CD14-positive monocyte (primary cell): Measurements from ENCODE around the gene FOXQ1. TPM values are rescaled to one million over a fixed set of nuclear protein-coding genes. Genes with fewer than 3 reads are reported as not detected.
A peak's percentile ranks its signal among the peaks of the same experiment; 100 is the strongest.

Source experiments
- DNase-seq, 3 donors: peaks; one replicate each; pipeline ENCODE4 v3.0.0-alpha.2; 2011 to 2022
- H2AFZ ChIP-seq: 2 replicates; pipeline ENCODE4 v1.6.0; 2012; ENCODE audit warnings: mild to moderate bottlenecking, low read depth, low read length, inconsistent platforms; ENCODE audit not compliant: insufficient read depth, poor library complexity, severe bottlenecking
- H3K27ac ChIP-seq, 2 donors: 1 replicate in 1 of 2; 2 replicates in 1 of 2; pipeline ENCODE4 v1.5.1; 2012 to 2013; ENCODE audit warnings: low read length in 2 of 2, control low read depth in 1 of 2, inconsistent platforms in 1 of 2, low read depth in 1 of 2, mild to moderate bottlenecking in 1 of 2
- H3K27me3 ChIP-seq, 2 donors: one replicate each; pipeline versions ENCODE4 v1.6.0 to v1.6.1; 2011 to 2013; ENCODE audit warnings: low read length in 2 of 2; ENCODE audit not compliant: control insufficient read depth in 2 of 2, insufficient read depth in 2 of 2
- H3K36me3 ChIP-seq, 2 donors: replicated peaks in 1 of 2; 1 replicate in 1 of 2; 2 replicates in 1 of 2; pipeline versions ENCODE4 v1.5.1 to v1.6.1; 2012 to 2013; ENCODE audit warnings: low read length in 2 of 2, control low read depth in 1 of 2, inconsistent platforms in 1 of 2, mild to moderate bottlenecking in 1 of 2; ENCODE audit not compliant: insufficient read depth in 2 of 2, control insufficient read depth in 1 of 2
- H3K4me1 ChIP-seq, 2 donors: 1 replicate in 1 of 2; 2 replicates in 1 of 2; pipeline versions ENCODE4 v1.5.1 to v1.6.1; 2012 to 2013; ENCODE audit warnings: low read length in 2 of 2, control low read depth in 1 of 2, inconsistent platforms in 1 of 2, mild to moderate bottlenecking in 1 of 2, moderate library complexity in 1 of 2; ENCODE audit not compliant: insufficient read depth in 2 of 2, control insufficient read depth in 1 of 2
- H3K4me2 ChIP-seq: replicated peaks from 2 replicates; pipeline ENCODE3; 2012; ENCODE audit warnings: low read length, moderate library complexity, mild to moderate bottlenecking; ENCODE audit not compliant: poor library complexity, severe bottlenecking; ENCODE audit errors: extremely low read depth
- H3K4me3 ChIP-seq, 3 experiments: fragments of 200-600 bp in 1 of 3; sonication (generic) in 1 of 3; replicated peaks in 1 of 3; 1 replicate in 2 of 3; 2 replicates in 1 of 3; pipeline ENCODE4 v1.5.1; 2011 to 2013; ENCODE audit warnings: low read length in 3 of 3, mild to moderate bottlenecking in 3 of 3, control low read depth in 2 of 3, low read depth in 2 of 3, inconsistent platforms in 1 of 3, moderate library complexity in 1 of 3
- H3K79me2 ChIP-seq: 2 replicates; pipeline ENCODE4 v1.6.0; 2012; ENCODE audit warnings: mild to moderate bottlenecking, control low read depth, inconsistent platforms, low read length, moderate library complexity; ENCODE audit not compliant: insufficient read depth
- H3K9ac ChIP-seq: 2 replicates; pipeline ENCODE4 v1.6.0; 2017; ENCODE audit warnings: low read length, mild to moderate bottlenecking; ENCODE audit not compliant: insufficient read depth, poor library complexity, severe bottlenecking
- H3K9me3 ChIP-seq, 2 donors: replicated peaks in 1 of 2; 1 replicate in 1 of 2; 2 replicates in 1 of 2; pipeline versions ENCODE4 v1.5.1 to v1.6.1; 2012 to 2013; ENCODE audit warnings: low read length in 2 of 2, control low read depth in 1 of 2; ENCODE audit not compliant: control insufficient read depth in 1 of 2, insufficient read depth in 1 of 2
- H4K20me1 ChIP-seq: 2 replicates; pipeline ENCODE4 v1.6.0; 2012; ENCODE audit warnings: mild to moderate bottlenecking, low read length, control low read depth, moderate library complexity; ENCODE audit not compliant: insufficient read depth
- H3K27ac Mint-ChIP-seq, 7 donors: one replicate each; pipeline ENCODE4 v1.8.0; 2020; ENCODE audit warnings: mild to moderate bottlenecking in 7 of 7, mixed read lengths in 7 of 7, moderate library complexity in 6 of 7, inconsistent platforms in 2 of 7
- H3K27me3 Mint-ChIP-seq, 3 donors: one replicate each; pipeline ENCODE4 v1.8.0; 2021 to 2022; ENCODE audit warnings: low read depth in 3 of 3, mild to moderate bottlenecking in 3 of 3, mixed read lengths in 3 of 3, moderate library complexity in 3 of 3, inconsistent platforms in 1 of 3
- H3K36me3 Mint-ChIP-seq, 2 donors: one replicate each; pipeline ENCODE4 v1.8.0; 2020; ENCODE audit warnings: mixed read lengths in 2 of 2, inconsistent platforms in 1 of 2, mild to moderate bottlenecking in 1 of 2
- H3K4me1 Mint-ChIP-seq: one replicate; pipeline ENCODE4 v1.8.0; 2020; ENCODE audit warnings: mild to moderate bottlenecking, mixed read lengths
- H3K4me3 Mint-ChIP-seq, 2 donors: one replicate each; pipeline ENCODE4 v1.8.0; 2020; ENCODE audit warnings: mild to moderate bottlenecking in 2 of 2, mixed read lengths in 2 of 2, moderate library complexity in 1 of 2
- H3K9me3 Mint-ChIP-seq, 7 donors: one replicate each; pipeline ENCODE4 v1.8.0; 2020 to 2022; ENCODE audit warnings: mixed read lengths in 7 of 7, mild to moderate bottlenecking in 6 of 7, moderate library complexity in 6 of 7, inconsistent platforms in 2 of 7
- WGBS: methylation state at CpG from one replicate; pipeline ENCODE4 v1.1.5; 2013; ENCODE audit warnings: missing lambda C conversion rate; ENCODE audit not compliant: insufficient coverage; 5-methylcytosine and 5-hydroxymethylcytosine counted together
- intact Hi-C, 2 donors: fragments of 100-400 bp; cut with micrococcal nuclease; formaldehyde crosslinking; loops; one replicate each; pipeline versions ENCODE4 v1.15.0 to v1.15.1; 2023
- polyA plus RNA-seq, 3 donors: library from polyadenylated mRNA; depleted of rRNA in 1 of 3; unstranded in 2 of 3; stranded (reverse) in 1 of 3; fragments of 300-500 nt in 2 of 3; fragments of >200 nt in 1 of 3; fragmentation: Illumina TruSeq in 2 of 3; gene quantifications; 1 replicate in 2 of 3; 2 replicates in 1 of 3; pipeline ENCODE4 v1.2.3, GENCODE V29; 2012 to 2021
- TF ChIP-seq, protein P1 (sequence below): fragments of 200-600 bp; IDR thresholded peaks from one replicate; pipeline ENCODE4 v1.8.0; 2022; ENCODE audit warnings: antibody characterized with exemption, mild to moderate bottlenecking

The FOXQ1 gene
- polyA plus RNA-seq, 3 donors = 0.11 TPM; not detected in 2

DNA sequence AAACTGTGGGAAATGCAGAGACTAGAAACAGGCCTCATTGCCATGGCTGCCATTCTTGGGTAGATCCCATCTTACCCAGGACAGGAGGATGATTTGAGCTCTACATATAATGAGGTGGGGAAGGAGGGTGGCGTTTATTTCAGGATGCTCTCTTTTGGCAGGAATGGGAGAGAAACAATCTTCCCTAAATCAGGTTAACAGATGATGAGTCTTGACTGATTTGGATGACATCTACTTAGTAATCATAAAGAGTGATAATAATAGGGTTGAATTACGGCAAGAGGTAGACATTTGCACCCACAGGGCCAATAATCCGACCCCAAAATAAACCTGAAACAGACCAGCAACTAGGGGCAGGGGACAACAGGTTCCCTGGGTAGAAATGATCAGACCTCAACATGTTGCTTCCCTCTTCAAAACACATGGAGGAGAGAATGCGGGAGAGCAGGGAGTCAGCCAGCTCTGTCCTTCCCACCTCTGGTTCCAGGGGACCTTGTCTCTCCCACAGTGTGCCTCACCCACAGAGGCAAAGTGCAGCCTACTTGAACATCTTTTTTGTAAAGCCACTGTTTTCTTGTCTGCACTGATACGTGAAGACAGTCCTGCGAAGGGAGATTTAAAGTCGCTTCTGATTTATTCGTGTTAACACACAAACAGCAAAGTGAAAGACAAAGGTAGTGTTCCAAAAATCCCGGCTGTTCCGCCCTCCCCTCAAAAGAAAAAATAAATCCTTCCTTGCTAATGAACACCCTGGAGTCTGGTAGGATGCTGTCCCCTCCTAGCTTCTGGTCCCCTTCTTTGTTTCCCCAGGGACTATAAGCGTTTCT, 3.9 kb downstream of the FOXQ1 start:
- Mint-ChIP-seq H3K36me3 (peaks cover 5 to 16% of the 10 kb centered on the region in 2 donors), H3K9me3 (peaks cover 8 to 32% (median 22%) of the 10 kb centered on the region in 7 donors), H3K4me3 (peak overlapping the region; percentile 62 to 87), H3K27ac (no peak overlapping the region), H3K27me3 (peaks cover 50 to 67% (median 57%) of the 10 kb centered on the region in 3 donors), H3K4me1 (peaks cover 22% of the 10 kb centered on the region)
- intact Hi-C loops = loop anchor here in 1 of 2 donors (10.0 kb wide), 1 partner anchor 51 kb away; no protein-coding TSS in a partner anchor
- no peaks in the 10 kb centered on the region for H3K36me3 ChIP-seq
- H3K4me3 ChIP-seq = peak overlapping the region in 1 of 3 experiments; percentile 71
- H3K4me1 ChIP-seq = peaks cover 24 to 40% of the 10 kb centered on the region in 2 donors
- H3K79me2 ChIP-seq = no peaks in the 10 kb centered on the region
- no peak overlapping the region for H2AFZ ChIP-seq
- TF ChIP-seq, protein P1, sequence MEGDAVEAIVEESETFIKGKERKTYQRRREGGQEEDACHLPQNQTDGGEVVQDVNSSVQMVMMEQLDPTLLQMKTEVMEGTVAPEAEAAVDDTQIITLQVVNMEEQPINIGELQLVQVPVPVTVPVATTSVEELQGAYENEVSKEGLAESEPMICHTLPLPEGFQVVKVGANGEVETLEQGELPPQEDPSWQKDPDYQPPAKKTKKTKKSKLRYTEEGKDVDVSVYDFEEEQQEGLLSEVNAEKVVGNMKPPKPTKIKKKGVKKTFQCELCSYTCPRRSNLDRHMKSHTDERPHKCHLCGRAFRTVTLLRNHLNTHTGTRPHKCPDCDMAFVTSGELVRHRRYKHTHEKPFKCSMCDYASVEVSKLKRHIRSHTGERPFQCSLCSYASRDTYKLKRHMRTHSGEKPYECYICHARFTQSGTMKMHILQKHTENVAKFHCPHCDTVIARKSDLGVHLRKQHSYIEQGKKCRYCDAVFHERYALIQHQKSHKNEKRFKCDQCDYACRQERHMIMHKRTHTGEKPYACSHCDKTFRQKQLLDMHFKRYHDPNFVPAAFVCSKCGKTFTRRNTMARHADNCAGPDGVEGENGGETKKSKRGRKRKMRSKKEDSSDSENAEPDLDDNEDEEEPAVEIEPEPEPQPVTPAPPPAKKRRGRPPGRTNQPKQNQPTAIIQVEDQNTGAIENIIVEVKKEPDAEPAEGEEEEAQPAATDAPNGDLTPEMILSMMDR = no peak
- no peaks in the 10 kb centered on the region for H4K20me1 ChIP-seq
- DNase-seq = no peak
- WGBS = 14% methylated on average over 4 of the region's 11 CpGs
- peaks cover 41 to 52% of the 10 kb centered on the region in 2 donors for H3K27me3 ChIP-seq
- peaks cover 10 to 15% of the 10 kb centered on the region in 2 donors for H3K9me3 ChIP-seq
- H3K4me2 ChIP-seq = peak overlapping the region; percentile 75
- no peak overlapping the region for H3K9ac ChIP-seq
- no peak overlapping the region for H3K27ac ChIP-seq

DNA sequence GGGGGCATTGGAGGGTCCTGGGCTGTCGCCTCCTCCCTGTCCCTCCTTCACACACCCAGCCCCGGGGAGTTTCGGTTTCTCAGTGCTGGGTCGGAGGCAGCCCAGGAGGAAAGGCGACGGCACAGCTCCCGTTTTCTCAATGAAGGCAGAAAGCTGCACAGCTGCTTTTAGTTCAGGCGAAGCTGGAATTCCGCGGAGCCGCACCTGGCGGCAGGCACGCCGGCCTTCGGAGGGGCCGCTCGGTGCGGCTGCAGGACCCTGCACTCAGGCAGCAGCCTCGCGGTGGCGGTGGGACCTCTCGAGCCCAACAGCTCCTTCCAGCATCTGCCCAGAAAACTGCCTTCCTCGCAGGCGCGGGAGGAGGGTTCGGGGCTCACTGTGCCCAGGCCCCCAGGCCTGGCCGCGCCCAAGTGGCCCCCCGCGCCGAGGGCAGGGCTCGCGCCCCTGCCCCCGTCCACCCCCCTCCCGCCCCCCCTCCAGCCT, 4.6 kb downstream of the FOXQ1 start:
- Histone ChIP-seq H3K36me3 (no peaks in the 10 kb centered on the region), H3K27me3 (peaks cover 34 to 44% of the 10 kb centered on the region in 2 donors), H3K4me1 (peaks cover 17 to 32% of the 10 kb centered on the region in 2 donors), H2AFZ (peak overlapping the region; percentile 70), H3K4me3 (peak overlapping the region; percentile 21 to 71 (median 34)), H3K9me3 (peaks cover 10 to 15% of the 10 kb centered on the region in 2 donors), H3K79me2 (no peaks in the 10 kb centered on the region), H3K27ac (no peak overlapping the region), H3K4me2 (peak overlapping the region; percentile 75), H4K20me1 (no peaks in the 10 kb centered on the region), H3K9ac (no peak overlapping the region)
- Mint-ChIP-seq H3K36me3 (peaks cover 5 to 14% of the 10 kb centered on the region in 2 donors), H3K4me1 (peaks cover 15% of the 10 kb centered on the region), H3K4me3 (peak overlapping the region; percentile 62 to 87), H3K27me3 (peaks cover 44 to 60% (median 50%) of the 10 kb centered on the region in 3 donors), H3K27ac (no peak overlapping the region), H3K9me3 (peaks cover 8 to 25% (median 19%) of the 10 kb centered on the region in 7 donors)
- intact Hi-C loops = loop anchor here in 1 of 2 donors (10.0 kb wide), 1 partner anchor 52 kb away; no protein-coding TSS in a partner anchor
- DNase-seq = no peak
- WGBS = 1% methylated on average over 22 of the region's 35 CpGs
- TF ChIP-seq, protein P1 = no peak
